HEK293 (cell line): ENCODE data around the gene ZNF419.

Experiments
- MEIS1 ChIP-seq: sonication (generic); formaldehyde crosslinking; IDR thresholded peaks from 2 replicates; pipeline ENCODE4 v1.8.1; 2022; ENCODE audit warnings: missing genetic modification reagents, mild to moderate bottlenecking, borderline replicate concordance
- PRDM1 ChIP-seq: fragments of 450-650 bp; formaldehyde crosslinking; IDR thresholded peaks from 2 replicates; pipeline ENCODE4; 2016; ENCODE audit warnings: missing biosample characterization, missing genetic modification characterization
- TRIM28 ChIP-seq: IDR thresholded peaks from 2 replicates; pipeline ENCODE4 v1.6.1; 2011; ENCODE audit warnings: low read length, control low read depth, borderline replicate concordance
- TSHZ1 ChIP-seq: fragments of 450-650 bp; formaldehyde crosslinking; IDR thresholded peaks from 2 replicates; pipeline ENCODE4 v1.5.1; 2016; ENCODE audit warnings: missing biosample characterization, missing genetic modification characterization, borderline replicate concordance
- ZBTB26 ChIP-seq: fragments of 450-650 bp; formaldehyde crosslinking; optimal IDR thresholded peaks from 2 replicates; pipeline ENCODE3; 2016; ENCODE audit warnings: missing biosample characterization, mild to moderate bottlenecking, missing genetic modification characterization
- ZNF423 ChIP-seq: fragments of 450-650 bp; formaldehyde crosslinking; IDR thresholded peaks from 2 replicates; pipeline ENCODE4 v1.5.1; 2016; ENCODE audit warnings: missing biosample characterization, missing genetic modification characterization
- ZNF561 ChIP-seq: fragments of 450-650 bp; IDR thresholded peaks from 2 replicates; pipeline ENCODE4 v1.5.1; 2018; ENCODE audit warnings: missing biosample characterization, missing genetic modification characterization, borderline replicate concordance
- ZNF626 ChIP-seq: fragments of 450-650 bp; sonication (Bioruptor Pico); formaldehyde crosslinking; IDR thresholded peaks from 2 replicates; pipeline ENCODE4 v1.5.1; 2018; ENCODE audit warnings: missing biosample characterization, missing genetic modification characterization, inconsistent platforms
- ZNF639 ChIP-seq: fragments of 450-650 bp; formaldehyde crosslinking; IDR thresholded peaks from 2 replicates; pipeline ENCODE4 v1.5.1; 2016; ENCODE audit warnings: missing biosample characterization, missing genetic modification characterization
- ZNF777 ChIP-seq: fragments of 450-650 bp; formaldehyde crosslinking; IDR thresholded peaks from 2 replicates; pipeline ENCODE4 v1.5.1; 2017; ENCODE audit warnings: missing biosample characterization, missing genetic modification characterization, borderline replicate concordance
- TF ChIP-seq, protein P1 (sequence below): fragments of 450-650 bp; formaldehyde crosslinking; IDR thresholded peaks from 2 replicates; pipeline ENCODE4 v1.5.1; 2016; ENCODE audit warnings: missing biosample characterization, missing genetic modification characterization
- TF ChIP-seq, protein P2 (sequence below): fragments of 450-650 bp; formaldehyde crosslinking; IDR thresholded peaks from 2 replicates; pipeline ENCODE4 v1.5.1; 2016; ENCODE audit warnings: missing biosample characterization, missing genetic modification characterization

DNA sequence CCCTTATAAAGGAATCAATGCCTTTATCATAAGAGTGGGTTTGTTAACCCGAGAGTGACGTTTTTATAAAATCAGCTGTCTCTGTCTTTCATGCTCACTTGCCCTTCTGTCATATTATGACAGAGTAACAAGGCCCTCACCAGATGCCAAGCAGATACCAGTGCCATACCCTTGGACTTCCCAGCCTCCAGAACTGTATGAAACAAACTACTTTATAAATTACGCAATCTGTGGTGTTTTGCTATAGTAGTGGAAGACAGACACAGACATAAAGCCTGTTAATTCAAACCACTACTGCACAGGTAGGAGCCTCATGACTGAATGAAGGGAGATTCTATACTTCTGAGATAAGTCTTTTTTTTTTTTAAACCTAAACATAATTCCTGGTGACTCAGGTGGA, 35.2 kb upstream of the ZNF419 start:
- TF ChIP-seq, protein P1, sequence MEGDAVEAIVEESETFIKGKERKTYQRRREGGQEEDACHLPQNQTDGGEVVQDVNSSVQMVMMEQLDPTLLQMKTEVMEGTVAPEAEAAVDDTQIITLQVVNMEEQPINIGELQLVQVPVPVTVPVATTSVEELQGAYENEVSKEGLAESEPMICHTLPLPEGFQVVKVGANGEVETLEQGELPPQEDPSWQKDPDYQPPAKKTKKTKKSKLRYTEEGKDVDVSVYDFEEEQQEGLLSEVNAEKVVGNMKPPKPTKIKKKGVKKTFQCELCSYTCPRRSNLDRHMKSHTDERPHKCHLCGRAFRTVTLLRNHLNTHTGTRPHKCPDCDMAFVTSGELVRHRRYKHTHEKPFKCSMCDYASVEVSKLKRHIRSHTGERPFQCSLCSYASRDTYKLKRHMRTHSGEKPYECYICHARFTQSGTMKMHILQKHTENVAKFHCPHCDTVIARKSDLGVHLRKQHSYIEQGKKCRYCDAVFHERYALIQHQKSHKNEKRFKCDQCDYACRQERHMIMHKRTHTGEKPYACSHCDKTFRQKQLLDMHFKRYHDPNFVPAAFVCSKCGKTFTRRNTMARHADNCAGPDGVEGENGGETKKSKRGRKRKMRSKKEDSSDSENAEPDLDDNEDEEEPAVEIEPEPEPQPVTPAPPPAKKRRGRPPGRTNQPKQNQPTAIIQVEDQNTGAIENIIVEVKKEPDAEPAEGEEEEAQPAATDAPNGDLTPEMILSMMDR (tag by site-specific recombination), result no peak
- no peak for TF ChIP-seq TRIM28
- TF ChIP-seq ZBTB26 (tag by site-specific recombination), result no peak
- TF ChIP-seq TSHZ1 (tag by site-specific recombination), result no peak
- no peak for TF ChIP-seq ZNF561 (tag by site-specific recombination)
- TF ChIP-seq MEIS1 (CRISPR knock-in tag), result no peak
- no peak for TF ChIP-seq ZNF423
- no peak for TF ChIP-seq PRDM1 (tag by site-specific recombination)
- TF ChIP-seq, protein P2, sequence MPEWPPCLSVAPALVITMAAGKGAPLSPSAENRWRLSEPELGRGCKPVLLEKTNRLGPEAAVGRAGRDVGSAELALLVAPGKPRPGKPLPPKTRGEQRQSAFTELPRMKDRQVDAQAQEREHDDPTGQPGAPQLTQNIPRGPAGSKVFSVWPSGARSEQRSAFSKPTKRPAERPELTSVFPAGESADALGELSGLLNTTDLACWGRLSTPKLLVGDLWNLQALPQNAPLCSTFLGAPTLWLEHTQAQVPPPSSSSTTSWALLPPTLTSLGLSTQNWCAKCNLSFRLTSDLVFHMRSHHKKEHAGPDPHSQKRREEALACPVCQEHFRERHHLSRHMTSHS (tag by site-specific recombination), result no peak
- no peak for TF ChIP-seq ZNF777 (tag by site-specific recombination)
- TF ChIP-seq ZNF639 (tag by site-specific recombination), result no peak
- no peak for TF ChIP-seq ZNF626
